ENCODE measurements around the gene COL6A3. TPM values are rescaled to one million over a fixed set of nuclear protein-coding genes. Genes with fewer than 3 reads are reported as not detected.

The COL6A3 gene
- total RNA-seq, 1 donor: 0.52 TPM

DNA sequence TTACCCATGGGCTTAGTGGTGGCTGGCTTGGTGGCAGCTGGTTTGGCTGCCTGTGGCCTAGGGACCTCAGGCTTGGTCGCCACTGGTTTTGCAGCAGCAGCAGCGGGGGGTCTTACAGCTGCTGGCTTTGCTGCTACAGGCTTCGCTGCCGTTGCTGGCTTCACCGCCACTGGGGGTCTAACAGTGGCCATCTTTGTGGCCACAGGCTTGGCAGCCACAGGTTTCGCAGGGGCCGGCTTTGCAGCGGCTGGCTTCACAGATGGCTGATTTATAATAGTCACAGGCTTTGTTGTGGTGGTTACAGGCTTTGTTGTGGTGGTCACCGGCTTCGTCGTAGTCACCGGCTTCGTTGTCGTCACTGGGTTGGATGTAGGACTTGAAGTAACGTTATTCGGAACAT lies 77.8 kb downstream of the COL6A3 start:
- Histone ChIP-seq H3K4me1 (ENCODE audit: insufficient read depth, low read length) (no peaks in the 10 kb centered on the region), H3K4me3 (ENCODE audit: low read length) (no peak overlapping the region), H3K9me3 (ENCODE audit: low read depth, low read length) (no peaks in the 10 kb centered on the region), H3K27me3 (ENCODE audit: insufficient read depth, low read length) (no peaks in the 10 kb centered on the region)

DNA sequence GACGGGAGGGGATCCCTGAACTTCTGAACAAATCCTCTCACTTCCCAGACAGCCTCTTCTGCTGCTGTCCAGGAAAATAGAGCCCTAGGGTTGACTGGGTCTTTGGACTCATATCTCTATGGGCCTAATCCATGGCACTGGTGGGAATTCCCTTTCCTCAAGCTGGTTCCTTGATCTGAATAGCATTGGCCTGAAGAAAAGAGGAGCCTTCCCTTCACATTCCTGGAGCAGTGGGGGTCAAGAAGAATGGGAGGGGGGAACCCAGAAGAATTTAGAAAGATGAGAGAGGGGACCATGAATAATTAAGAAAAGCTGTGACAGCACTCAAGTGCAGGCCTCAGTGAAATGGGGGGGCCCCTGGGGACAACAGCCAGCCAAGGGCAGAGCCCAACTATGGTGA lies 80.2 kb downstream of the COL6A3 start:
- H3K4me3 ChIP-seq (ENCODE audit: low read length): no peak overlapping the region
- H3K4me1 ChIP-seq (ENCODE audit: insufficient read depth, low read length): no peaks in the 10 kb centered on the region
- no peaks in the 10 kb centered on the region for H3K9me3 ChIP-seq (ENCODE audit: low read depth, low read length)
- H3K27me3 ChIP-seq (ENCODE audit: insufficient read depth, low read length): no peaks in the 10 kb centered on the region

DNA sequence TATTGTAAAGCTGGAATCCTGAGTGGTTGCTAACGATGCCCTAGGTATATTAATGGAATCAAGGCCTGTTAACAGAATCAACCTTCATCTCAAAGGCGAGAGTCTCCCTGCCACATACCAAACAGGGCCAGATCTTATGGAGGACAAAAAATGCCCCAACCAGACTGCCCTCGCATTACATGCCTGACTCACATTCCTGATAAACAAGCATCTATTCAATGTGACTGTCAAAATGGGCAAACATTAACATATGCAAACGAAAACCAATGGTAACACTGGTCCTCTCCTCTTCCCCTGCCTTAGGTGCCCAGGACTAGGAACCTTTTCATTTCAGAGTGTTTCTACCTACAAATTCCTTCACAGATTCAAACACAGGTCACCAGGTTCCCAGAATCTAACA lies 83.4 kb downstream of the COL6A3 start:
- H3K27me3 ChIP-seq (ENCODE audit: insufficient read depth, low read length): no peaks in the 10 kb centered on the region

DNA sequence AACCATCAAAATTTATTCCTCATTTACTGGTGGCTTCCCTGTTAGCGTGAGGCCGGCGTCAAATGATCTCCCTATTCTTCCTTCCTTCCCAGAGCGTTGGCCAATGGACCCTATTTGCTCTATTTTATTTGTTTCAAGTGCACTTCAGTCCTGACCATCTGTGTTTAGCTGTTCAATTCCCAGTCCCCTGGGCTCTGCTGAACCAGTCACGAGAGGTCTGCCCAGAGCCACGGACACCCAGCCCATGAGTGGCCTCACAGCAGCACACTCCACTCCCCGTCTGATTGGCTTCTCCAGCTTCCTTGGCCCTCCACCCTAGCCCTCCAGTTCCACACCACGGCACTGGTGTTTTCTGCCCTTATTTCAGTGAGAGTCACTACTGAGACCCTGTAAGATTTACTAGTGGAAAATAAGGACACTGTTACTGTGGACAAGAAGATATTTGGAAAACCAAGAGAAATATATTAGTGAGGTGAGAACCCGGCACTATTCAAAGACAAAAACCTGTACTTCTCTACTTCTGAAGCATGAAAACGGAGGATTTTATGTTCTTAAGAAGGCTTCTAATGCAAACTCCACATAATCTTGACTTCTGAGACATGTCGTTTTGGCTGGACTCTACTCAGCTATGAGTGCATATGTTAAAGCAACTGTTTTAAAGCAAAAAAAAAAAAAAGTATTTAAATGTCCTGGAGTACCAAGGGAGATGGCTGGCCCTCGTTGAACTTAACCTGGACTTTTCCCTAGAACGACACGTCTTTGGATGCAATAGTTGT lies 86.6 kb downstream of the COL6A3 start:
- no peaks in the 10 kb centered on the region for H3K4me1 ChIP-seq (ENCODE audit: insufficient read depth, low read length)
- no peak overlapping the region for H3K4me3 ChIP-seq (ENCODE audit: low read length)
- H3K27me3 ChIP-seq (ENCODE audit: insufficient read depth, low read length): no peaks in the 10 kb centered on the region
- no peaks in the 10 kb centered on the region for H3K9me3 ChIP-seq (ENCODE audit: low read depth, low read length)

More for the DNA sequence above, 83.4 kb downstream of the COL6A3 start:
- Histone ChIP-seq H3K4me1 (ENCODE audit: insufficient read depth, low read length) (no peaks in the 10 kb centered on the region), H3K9me3 (ENCODE audit: low read depth, low read length) (no peaks in the 10 kb centered on the region), H3K4me3 (ENCODE audit: low read length) (no peak overlapping the region)

DNA sequence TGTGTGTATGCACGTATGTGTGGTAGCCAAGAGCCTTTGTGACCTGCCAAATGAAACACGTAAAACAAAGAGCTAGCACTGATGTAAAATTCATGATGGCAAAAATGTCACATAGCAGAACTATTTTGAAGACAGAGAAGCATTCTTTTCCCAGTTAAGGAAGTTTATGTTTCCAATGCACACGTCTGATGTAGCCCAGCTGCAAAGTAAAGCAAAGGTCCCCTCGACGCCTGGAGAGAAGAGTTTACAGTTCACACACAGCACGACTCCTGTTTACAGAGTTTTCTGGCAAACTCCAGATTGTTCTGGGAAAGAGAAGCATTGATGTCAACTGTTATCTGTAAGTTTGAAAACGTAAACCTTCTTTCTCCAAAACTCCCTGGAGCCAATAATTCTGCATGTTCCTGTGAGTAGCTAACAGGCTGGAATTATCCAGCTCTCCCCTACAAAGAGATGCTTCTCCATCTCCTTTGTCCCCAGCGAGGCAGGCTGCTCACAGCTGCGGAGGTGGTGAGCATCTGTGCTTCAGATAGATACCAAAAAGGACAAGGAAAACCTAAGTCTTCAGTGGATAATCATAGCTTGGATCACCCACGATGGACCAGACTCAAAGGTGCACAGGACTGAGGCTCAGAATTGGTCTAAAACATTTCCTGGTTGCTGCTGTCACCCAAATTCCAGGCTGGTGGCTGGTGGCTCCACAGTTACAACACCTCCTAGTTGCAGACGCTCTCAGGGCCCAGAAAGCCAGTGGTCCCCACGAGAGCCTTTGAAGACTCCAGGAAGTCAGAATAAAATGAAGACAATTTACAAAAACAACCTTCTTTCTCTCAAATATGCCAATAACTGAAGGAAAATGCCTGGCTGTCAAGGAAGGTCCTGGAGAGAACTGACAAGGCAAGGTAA lies 87.4 kb downstream of the COL6A3 start:
- Histone ChIP-seq H3K9me3 (ENCODE audit: low read depth, low read length) (no peaks in the 10 kb centered on the region), H3K4me3 (ENCODE audit: low read length) (no peak overlapping the region), H3K4me1 (ENCODE audit: insufficient read depth, low read length) (no peaks in the 10 kb centered on the region), H3K27me3 (ENCODE audit: insufficient read depth, low read length) (no peaks in the 10 kb centered on the region)

DNA sequence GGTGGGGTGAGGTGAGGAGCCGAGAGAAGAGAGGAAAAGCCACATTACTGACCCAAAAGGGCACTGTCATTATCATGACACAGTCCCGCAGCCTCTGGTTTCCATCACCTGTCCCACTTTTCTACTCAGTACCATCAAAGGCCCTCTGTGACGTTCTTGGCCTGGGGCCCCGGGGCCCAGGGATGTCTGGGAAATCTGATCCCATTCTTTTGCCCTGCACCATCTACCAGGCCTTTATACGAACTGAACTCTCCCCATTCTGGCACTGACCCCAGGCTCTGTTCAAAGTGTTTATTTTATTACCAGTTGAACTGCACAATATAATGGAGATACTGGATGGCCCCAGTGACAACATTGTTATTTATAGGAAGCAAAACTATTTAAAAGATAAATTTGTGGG lies 89.1 kb downstream of the COL6A3 start:
- H3K9me3 ChIP-seq (ENCODE audit: low read depth, low read length): no peaks in the 10 kb centered on the region
- H3K4me3 ChIP-seq (ENCODE audit: low read length): no peak overlapping the region
- no peaks in the 10 kb centered on the region for H3K4me1 ChIP-seq (ENCODE audit: insufficient read depth, low read length)
- no peaks in the 10 kb centered on the region for H3K27me3 ChIP-seq (ENCODE audit: insufficient read depth, low read length)

DNA sequence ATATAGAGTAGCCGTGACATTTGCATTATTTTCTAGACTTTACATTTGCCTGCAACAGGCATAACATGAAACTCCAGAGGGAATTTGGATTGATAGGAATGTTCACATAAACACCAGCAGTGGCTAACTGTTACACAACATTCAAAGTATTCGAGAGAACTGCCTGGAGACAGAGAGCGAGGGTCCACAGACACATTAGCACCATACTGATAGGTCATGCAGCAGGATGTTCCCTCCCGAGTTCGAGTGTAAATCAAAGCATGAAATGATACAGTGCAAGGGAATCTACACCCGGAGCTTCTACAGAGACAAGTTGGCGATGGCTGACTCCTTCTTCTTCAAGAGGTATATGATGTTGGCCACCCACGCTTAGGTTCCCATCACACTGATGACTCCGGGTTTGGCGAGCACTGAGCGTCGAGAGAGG lies 89.5 kb downstream of the COL6A3 start:
- Histone ChIP-seq H3K9me3 (ENCODE audit: low read depth, low read length) (no peaks in the 10 kb centered on the region), H3K4me1 (ENCODE audit: insufficient read depth, low read length) (no peaks in the 10 kb centered on the region), H3K4me3 (ENCODE audit: low read length) (no peak overlapping the region), H3K27me3 (ENCODE audit: insufficient read depth, low read length) (no peaks in the 10 kb centered on the region)

DNA sequence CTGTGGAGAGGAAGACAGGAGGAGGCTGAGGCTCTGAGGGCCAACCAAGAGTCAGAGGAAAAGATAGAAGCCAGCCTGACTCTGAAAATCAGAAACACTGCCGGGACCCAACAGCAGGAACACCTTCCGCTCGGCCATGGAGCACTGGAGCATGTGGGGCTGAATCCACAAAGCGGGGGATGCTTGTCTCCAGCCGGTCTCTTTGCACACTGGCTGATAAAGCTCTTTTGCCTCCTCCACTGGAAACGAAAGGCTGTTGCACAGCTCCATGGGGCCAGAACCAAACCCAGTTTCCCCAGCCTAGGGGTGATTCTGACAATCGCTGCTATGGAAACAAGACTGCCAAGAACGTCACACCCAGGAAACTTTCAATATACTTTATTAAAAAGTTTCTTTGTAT lies 90.3 kb downstream of the COL6A3 start:
- Histone ChIP-seq H3K9me3 (ENCODE audit: low read depth, low read length) (no peaks in the 10 kb centered on the region), H3K27me3 (ENCODE audit: insufficient read depth, low read length) (no peaks in the 10 kb centered on the region), H3K4me1 (ENCODE audit: insufficient read depth, low read length) (no peaks in the 10 kb centered on the region), H3K4me3 (ENCODE audit: low read length) (no peak overlapping the region)

DNA sequence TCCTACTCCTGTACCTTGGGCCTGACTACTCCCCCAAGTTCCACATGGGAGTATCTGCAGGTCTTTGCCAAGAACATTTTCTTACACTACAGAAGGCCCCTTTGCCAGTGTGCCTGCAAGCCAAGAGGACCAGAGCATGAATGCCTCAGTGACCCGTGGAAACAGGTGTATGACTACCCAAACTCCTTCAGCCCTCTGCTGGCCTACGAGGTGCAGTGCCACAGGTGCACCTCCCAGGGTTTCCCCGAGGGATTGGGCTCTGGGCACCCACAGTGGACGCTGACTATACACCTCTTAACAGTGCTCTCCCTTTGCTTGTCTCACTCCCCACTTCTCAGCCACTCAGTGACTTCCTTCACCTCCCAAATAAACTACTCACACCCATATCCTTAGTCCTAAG lies 91.4 kb downstream of the COL6A3 start:
- H3K9me3 ChIP-seq (ENCODE audit: low read depth, low read length): no peaks in the 10 kb centered on the region
- no peaks in the 10 kb centered on the region for H3K4me1 ChIP-seq (ENCODE audit: insufficient read depth, low read length)
- no peak overlapping the region for H3K4me3 ChIP-seq (ENCODE audit: low read length)
- no peaks in the 10 kb centered on the region for H3K27me3 ChIP-seq (ENCODE audit: insufficient read depth, low read length)

DNA sequence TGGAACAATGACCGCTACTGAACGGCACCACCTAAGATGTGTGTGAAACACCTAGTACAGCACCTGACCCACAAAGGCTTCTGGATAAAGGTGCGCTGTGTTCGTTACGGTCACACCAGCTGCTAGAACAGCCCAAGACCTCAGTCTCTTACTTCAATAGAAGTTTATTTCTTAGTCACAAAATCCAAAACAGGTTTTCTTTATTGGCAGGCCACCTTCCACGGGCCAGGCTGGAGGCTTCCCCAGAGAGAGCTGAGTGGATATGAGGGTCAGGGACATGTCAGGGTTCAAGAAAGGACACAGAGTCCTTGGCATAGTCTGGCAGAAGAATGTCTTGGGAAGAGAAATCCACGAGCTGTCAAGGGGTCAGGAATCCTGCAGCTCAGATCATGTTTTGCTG lies 92.2 kb downstream of the COL6A3 start:
- Histone ChIP-seq H3K9me3 (ENCODE audit: low read depth, low read length) (no peaks in the 10 kb centered on the region), H3K4me3 (ENCODE audit: low read length) (no peak overlapping the region), H3K27me3 (ENCODE audit: insufficient read depth, low read length) (no peaks in the 10 kb centered on the region), H3K4me1 (ENCODE audit: insufficient read depth, low read length) (no peaks in the 10 kb centered on the region)

DNA sequence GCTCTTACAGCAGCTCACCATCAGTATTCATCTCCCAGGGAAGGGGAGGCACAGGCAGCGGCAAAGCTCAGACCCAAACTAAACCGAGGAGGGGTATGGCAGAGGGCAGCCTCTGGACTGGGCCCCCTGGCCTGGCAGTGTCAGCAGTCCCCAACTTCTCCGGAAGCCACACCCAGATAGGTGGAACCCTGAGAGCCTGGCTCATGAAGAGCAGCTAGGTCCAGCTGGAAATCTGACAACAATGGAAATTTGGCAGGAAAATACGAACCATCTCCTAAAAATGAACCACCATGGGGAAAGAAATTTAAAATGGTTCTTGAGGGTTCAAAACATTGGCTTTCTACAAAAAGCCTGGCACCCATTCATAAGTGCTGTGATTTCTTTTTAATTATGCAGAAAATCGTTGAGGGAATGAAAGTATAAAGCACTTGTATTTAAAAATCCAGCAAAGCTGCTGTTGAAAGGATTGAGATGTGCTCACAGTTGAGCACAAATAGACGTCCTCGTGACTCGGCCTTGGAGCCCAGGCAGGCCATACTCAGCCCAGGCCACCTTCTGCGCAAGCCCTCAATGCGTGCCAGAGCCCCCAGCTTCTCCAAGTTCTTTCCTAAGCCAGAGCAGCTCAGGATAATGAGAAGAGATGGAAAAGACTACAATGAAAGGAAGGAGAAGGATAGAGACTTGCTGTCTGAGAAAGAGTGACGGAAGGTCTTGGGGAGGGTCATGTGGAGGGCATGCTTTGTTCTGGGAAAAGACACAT lies 93.0 kb downstream of the COL6A3 start:
- no peak overlapping the region for H3K4me3 ChIP-seq (ENCODE audit: low read length)
- no peaks in the 10 kb centered on the region for H3K27me3 ChIP-seq (ENCODE audit: insufficient read depth, low read length)
- H3K4me1 ChIP-seq (ENCODE audit: insufficient read depth, low read length): no peaks in the 10 kb centered on the region
- no peaks in the 10 kb centered on the region for H3K9me3 ChIP-seq (ENCODE audit: low read depth, low read length)

DNA sequence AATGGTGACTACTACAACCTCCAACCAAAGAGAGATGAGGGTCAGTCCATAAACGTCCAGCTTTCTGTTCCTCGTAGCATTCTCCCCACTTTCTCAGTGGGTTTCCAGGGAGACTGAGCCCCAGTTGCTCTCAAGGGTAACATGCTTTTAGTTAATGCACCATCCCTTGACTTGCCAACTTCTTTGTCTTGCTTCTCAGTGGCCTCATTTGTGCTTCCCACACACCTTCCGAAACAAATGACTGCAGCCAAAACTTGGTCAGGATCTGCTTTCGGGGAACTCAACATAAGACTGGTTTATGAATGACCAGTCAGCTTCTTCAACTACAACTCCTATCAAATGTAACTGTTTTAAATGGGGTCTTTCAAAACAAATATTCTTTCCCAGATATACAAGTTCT lies 94.1 kb downstream of the COL6A3 start:
- H3K4me3 ChIP-seq (ENCODE audit: low read length): no peak overlapping the region
- no peaks in the 10 kb centered on the region for H3K27me3 ChIP-seq (ENCODE audit: insufficient read depth, low read length)
- H3K9me3 ChIP-seq (ENCODE audit: low read depth, low read length): no peaks in the 10 kb centered on the region
- no peaks in the 10 kb centered on the region for H3K4me1 ChIP-seq (ENCODE audit: insufficient read depth, low read length)

DNA sequence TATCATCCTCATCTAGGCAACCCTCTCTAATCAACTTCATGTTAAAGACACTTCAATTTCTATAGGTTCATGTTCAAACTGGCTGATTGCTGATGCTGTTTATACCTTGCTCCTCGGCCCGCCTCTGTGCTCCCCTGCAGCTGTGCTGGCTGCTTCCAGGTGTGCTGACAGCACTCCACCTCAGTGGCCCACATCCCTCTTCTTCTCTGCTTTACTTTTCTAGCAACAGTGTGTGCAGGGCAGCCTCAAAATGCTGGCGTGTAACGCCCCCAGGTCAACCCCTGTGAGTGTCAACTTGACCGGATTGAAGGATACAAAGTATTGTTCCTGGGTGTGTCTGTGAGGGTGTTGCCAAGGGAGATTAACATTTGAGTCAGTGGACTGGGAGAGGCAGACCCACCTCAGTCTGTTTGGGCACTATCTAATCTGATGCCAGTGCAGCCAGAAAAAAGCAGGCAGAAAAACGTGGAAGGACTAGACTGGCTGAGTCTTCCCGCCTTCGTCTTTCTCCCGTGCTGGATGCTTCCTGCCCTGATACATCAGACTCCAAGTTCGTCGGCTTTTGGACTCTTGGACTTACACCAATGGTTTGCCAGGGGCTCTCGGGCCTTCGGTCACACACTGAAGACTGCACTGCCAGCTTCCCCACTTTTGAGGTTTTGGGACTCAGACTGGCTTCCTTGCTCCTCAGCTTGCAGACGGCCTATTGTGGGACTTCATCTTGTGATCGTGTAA lies 94.7 kb downstream of the COL6A3 start:
- Histone ChIP-seq H3K27me3 (ENCODE audit: insufficient read depth, low read length) (no peaks in the 10 kb centered on the region), H3K4me1 (ENCODE audit: insufficient read depth, low read length) (no peaks in the 10 kb centered on the region), H3K4me3 (ENCODE audit: low read length) (no peak overlapping the region), H3K9me3 (ENCODE audit: low read depth, low read length) (no peaks in the 10 kb centered on the region)

DNA sequence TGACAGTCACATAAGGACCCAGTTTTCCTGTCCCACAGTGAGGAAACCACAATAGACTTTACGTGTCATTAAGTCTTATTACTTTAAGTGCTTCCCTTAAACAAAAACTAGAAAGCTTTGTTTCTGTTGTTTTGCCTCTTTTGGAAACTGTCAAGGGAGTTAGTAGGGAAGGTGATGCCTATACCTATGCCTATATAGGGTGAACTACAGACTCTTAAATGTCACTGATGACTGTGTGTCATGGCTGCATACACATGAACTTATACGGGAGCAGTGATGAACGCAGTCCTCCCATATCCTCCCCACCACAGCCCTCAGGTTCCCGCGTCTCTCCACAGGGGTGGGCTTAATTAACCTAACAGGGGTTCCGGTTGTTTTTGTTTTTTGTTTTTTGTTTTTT lies 97.6 kb downstream of the COL6A3 start:
- Histone ChIP-seq H3K4me1 (ENCODE audit: insufficient read depth, low read length) (no peaks in the 10 kb centered on the region), H3K4me3 (ENCODE audit: low read length) (no peak overlapping the region), H3K27me3 (ENCODE audit: insufficient read depth, low read length) (no peaks in the 10 kb centered on the region), H3K9me3 (ENCODE audit: low read depth, low read length) (no peaks in the 10 kb centered on the region)

Data from mononuclear cell (primary cell).